Mucosa of descending colon (tissue), 3 donors: ENCODE results near the gene KRTAP5-7. TPM values are rescaled to one million over a fixed set of nuclear protein-coding genes. Genes with fewer than 3 reads are reported as not detected.
A peak's percentile ranks its signal among the peaks of the same experiment; 100 is the strongest.
"Not testable (repeated sequence)": the region's sequence is repeated elsewhere in the genome, so short reads cannot be mapped to it uniquely, and the experiment has no call there.

Source experiments
- ATAC-seq: fragments of 200-7000 bp; cut with Tn5 transposase; one replicate; pipeline ENCODE4 v1.9.1; 2020; ENCODE audit warnings: mild to moderate bottlenecking, moderate library complexity
- DNase-seq, 3 donors: peaks; one replicate each; pipeline ENCODE4 v3.0.0-alpha.2; 2020
- H3K36me3 ChIP-seq: fragments of 200-600 bp; one replicate; pipeline ENCODE4 v1.8.0; 2021; ENCODE audit warnings: low read depth, mild to moderate bottlenecking
- H3K4me1 ChIP-seq: fragments of 200-600 bp; one replicate; pipeline ENCODE4 v1.8.0; 2021; ENCODE audit warnings: low read depth, mild to moderate bottlenecking
- H3K4me3 ChIP-seq: fragments of 200-600 bp; one replicate; pipeline ENCODE4 v1.8.0; 2021; ENCODE audit warnings: mild to moderate bottlenecking
- H3K9me3 ChIP-seq: fragments of 200-600 bp; one replicate; pipeline ENCODE4 v1.8.0; 2021; ENCODE audit warnings: mild to moderate bottlenecking
- CTCF ChIP-seq: fragments of 200-600 bp; IDR thresholded peaks from one replicate; pipeline ENCODE4 v1.8.0; 2022; ENCODE audit warnings: antibody characterized with exemption, mild to moderate bottlenecking
- intact Hi-C, 2 donors: fragments of 100-400 bp; cut with DNase I in 1 of 2; cut with micrococcal nuclease in 1 of 2; formaldehyde crosslinking; loops; one replicate each; pipeline versions ENCODE4 v1.11.0 to v1.11.1; 2022; cut with DNase I, micrococcal nuclease
- total RNA-seq, 3 donors: library from RNA; stranded (reverse); fragmentation: NEBNext Ultra II Directional in 2 of 3; extraction: Animal tissue kit (Norgen Biotek cat#: 25700) in 2 of 3; gene quantifications; one replicate each; pipeline versions ENCODE4 v1.2.1 to v1.2.4, GENCODE V29; 2021 to 2023
- donor health status: DM: no; HTN: no; CAD: no; lungs with moderate emphysema.
- donor health status: DM: no; HTN: no; CAD: no.
- donor health status: DM: no; HTN: yes; CAD: no.

The KRTAP5-7 gene
- total RNA-seq, 3 donors from 2014 or later: 0.27 to 0.75 TPM; not detected in 1

- intact Hi-C loops: no loop called here
Observed at GRCh38 chr11:71568704-71569349, 41.8 kb downstream of the KRTAP5-7 start.

GRCh38 chr11:71571101-71571850, 44.2 kb downstream of the KRTAP5-7 start:
- H3K36me3 ChIP-seq, intact Hi-C loops, ATAC-seq, H3K9me3 ChIP-seq, H3K4me3 ChIP-seq, DNase-seq, H3K4me1 ChIP-seq: not testable (repeated sequence)

More at GRCh38 chr11:71568704-71569349, 41.8 kb downstream of the KRTAP5-7 start:
- no peaks in the 10 kb centered on the region for H3K9me3 ChIP-seq
- TF ChIP-seq CTCF: no peak
- no peaks in the 10 kb centered on the region for H3K36me3 ChIP-seq
- no peaks in the 10 kb centered on the region for H3K4me1 ChIP-seq
- peak in 1 of 3 donors; percentile 8 for DNase-seq
- no peak overlapping the region for H3K4me3 ChIP-seq
- ATAC-seq: peak; percentile 8

GRCh38 chr11:71572811-71573210, 45.7 kb downstream of the KRTAP5-7 start:
- no peak overlapping the region for H3K4me3 ChIP-seq
- H3K4me1 ChIP-seq: no peaks in the 10 kb centered on the region
- no peak for TF ChIP-seq CTCF
- intact Hi-C loops: no loop called here
- H3K36me3 ChIP-seq: no peaks in the 10 kb centered on the region
- H3K9me3 ChIP-seq: no peaks in the 10 kb centered on the region
- DNase-seq (no peak), ATAC-seq (no peak)

- intact Hi-C loops: no loop called here
- Histone ChIP-seq H3K4me1 (no peaks in the 10 kb centered on the region), H3K4me3 (no peak overlapping the region), H3K36me3 (no peaks in the 10 kb centered on the region), H3K9me3 (no peaks in the 10 kb centered on the region)
- ATAC-seq (no peak), DNase-seq (no peak)
- no peak for TF ChIP-seq CTCF
Observed at GRCh38 chr11:71574418-71574817, 47.4 kb downstream of the KRTAP5-7 start.

- DNase-seq: no peak
- Histone ChIP-seq H3K9me3 (no peaks in the 10 kb centered on the region), H3K4me3 (no peak overlapping the region), H3K4me1 (no peaks in the 10 kb centered on the region), H3K36me3 (no peaks in the 10 kb centered on the region)
- ATAC-seq: no peak
- TF ChIP-seq CTCF: no peak
- intact Hi-C loops: no loop called here
Observed at GRCh38 chr11:71575723-71576424, 48.8 kb downstream of the KRTAP5-7 start.

GRCh38 chr11:71576688-71577465, 49.8 kb downstream of the KRTAP5-7 start:
- H3K36me3 ChIP-seq, H3K4me1 ChIP-seq, H3K4me3 ChIP-seq, intact Hi-C loops, H3K9me3 ChIP-seq, DNase-seq, ATAC-seq: not testable (repeated sequence)
